ENCODE results near the gene ADPRHL1.

ADPRHL1 gene

GRCh38 chr13:113426591-113426986 lies 26.7 kb downstream of the ADPRHL1 start:
- DNase-seq (ENCODE audit: low spot score) = no peak
- Histone ChIP-seq H3K36me3 (ENCODE audit: low read depth) (no peaks in the 10 kb centered on the region), H3K27me3 (ENCODE audit: insufficient read depth, poor library complexity, severe bottlenecking) (no peaks in the 10 kb centered on the region), H3K4me3 (ENCODE audit: severe bottlenecking) (no peak overlapping the region), H3K27ac (ENCODE audit: poor library complexity, severe bottlenecking) (no peak overlapping the region), H3K9me3 (ENCODE audit: severe bottlenecking) (no peaks in the 10 kb centered on the region), H3K4me1 (ENCODE audit: insufficient read depth, poor library complexity, severe bottlenecking) (no peaks in the 10 kb centered on the region)
- TF ChIP-seq CTCF (IDR thresholded peaks at IDR 0.05; ENCODE audit: poor library complexity, severe bottlenecking) = no peak
- ATAC-seq (ENCODE audit: low read depth) = no peak

- Histone ChIP-seq H3K36me3 (ENCODE audit: low read depth) (no peaks in the 10 kb centered on the region), H3K4me1 (ENCODE audit: insufficient read depth, poor library complexity, severe bottlenecking) (no peaks in the 10 kb centered on the region), H3K27me3 (ENCODE audit: insufficient read depth, poor library complexity, severe bottlenecking) (no peaks in the 10 kb centered on the region), H3K4me3 (ENCODE audit: severe bottlenecking) (no peak overlapping the region), H3K9me3 (ENCODE audit: severe bottlenecking) (no peaks in the 10 kb centered on the region), H3K27ac (ENCODE audit: poor library complexity, severe bottlenecking) (no peak overlapping the region)
- no peak for DNase-seq (ENCODE audit: low spot score)
- TF ChIP-seq CTCF (IDR thresholded peaks at IDR 0.05; ENCODE audit: poor library complexity, severe bottlenecking) = no peak
- peak; percentile 30; the same call in 1 of the 3 replicates for ATAC-seq (ENCODE audit: low read depth)
Observed at GRCh38 chr13:113425941-113426590, 27.2 kb downstream of the ADPRHL1 start.

GRCh38 chr13:113423520-113424163 lies 29.6 kb downstream of the ADPRHL1 start:
- H3K36me3 ChIP-seq (ENCODE audit: low read depth) = no peaks in the 10 kb centered on the region
- H3K4me1 ChIP-seq (ENCODE audit: insufficient read depth, poor library complexity, severe bottlenecking) = no peaks in the 10 kb centered on the region
- no peak overlapping the region for H3K27ac ChIP-seq (ENCODE audit: poor library complexity, severe bottlenecking)
- DNase-seq (ENCODE audit: low spot score) (no peak), ATAC-seq (ENCODE audit: low read depth) (no peak)
- H3K4me3 ChIP-seq (ENCODE audit: severe bottlenecking) = no peak overlapping the region
- H3K9me3 ChIP-seq (ENCODE audit: severe bottlenecking) = no peaks in the 10 kb centered on the region
- TF ChIP-seq CTCF (IDR thresholded peaks at IDR 0.05; ENCODE audit: poor library complexity, severe bottlenecking) = no peak
- H3K27me3 ChIP-seq (ENCODE audit: insufficient read depth, poor library complexity, severe bottlenecking) = no peaks in the 10 kb centered on the region

DNA sequence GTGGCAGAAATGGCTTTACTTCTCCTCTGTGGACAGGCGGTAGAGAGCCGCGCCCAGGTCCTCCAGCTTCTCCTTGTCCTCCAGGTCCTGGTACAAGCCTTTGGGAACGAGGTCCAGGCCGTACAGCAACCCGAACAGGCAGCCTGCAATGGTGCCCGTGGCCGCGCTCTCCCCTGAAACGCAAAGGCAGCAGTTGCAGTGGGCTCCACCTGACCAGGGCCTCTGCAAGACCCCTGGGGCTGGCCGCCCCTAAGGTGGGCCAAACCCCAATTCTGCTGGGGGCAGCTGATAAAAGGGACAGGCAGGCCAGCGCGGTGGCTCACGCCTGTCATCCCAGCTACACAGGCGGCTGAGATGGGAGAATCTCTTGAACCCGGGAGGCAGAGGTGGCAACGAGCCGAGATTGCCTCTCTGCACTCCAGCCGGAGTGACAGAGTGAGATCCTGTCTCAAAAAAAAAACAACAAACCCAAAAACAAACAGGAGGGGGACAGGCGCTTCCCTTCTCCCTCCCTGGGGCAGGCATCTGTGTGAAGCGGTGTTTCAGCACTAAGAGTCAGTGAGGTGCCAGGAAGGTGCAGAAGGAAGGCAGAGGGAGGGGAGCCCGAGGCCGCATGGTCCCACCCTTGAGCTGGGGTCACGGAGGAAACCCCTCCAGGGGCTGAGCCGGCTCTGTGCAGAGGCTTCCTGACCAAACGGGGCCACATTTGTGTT lies 30.3 kb downstream of the ADPRHL1 start:
- Histone ChIP-seq H3K27ac (ENCODE audit: poor library complexity, severe bottlenecking) (no peak overlapping the region), H3K4me3 (ENCODE audit: severe bottlenecking) (no peak overlapping the region), H3K4me1 (ENCODE audit: insufficient read depth, poor library complexity, severe bottlenecking) (no peaks in the 10 kb centered on the region), H3K9me3 (ENCODE audit: severe bottlenecking) (no peaks in the 10 kb centered on the region), H3K27me3 (ENCODE audit: insufficient read depth, poor library complexity, severe bottlenecking) (no peaks in the 10 kb centered on the region), H3K36me3 (ENCODE audit: low read depth) (no peaks in the 10 kb centered on the region)
- no peak for ATAC-seq (ENCODE audit: low read depth)
- DNase-seq (ENCODE audit: low spot score) = peak; percentile 61
- TF ChIP-seq CTCF (IDR thresholded peaks at IDR 0.05; ENCODE audit: poor library complexity, severe bottlenecking) = no peak
